HUDEP-2 (cell line): Measurements from ENCODE around the gene CDC42EP2.

Experiments
- DNase-seq, 76 experiments: peaks; one replicate each; lab custom pipeline; 2025; ENCODE audit not compliant: unreplicated experiment in 76 of 76; lab: John Stamatoyannopoulos, UW

The CDC42EP2 gene

DNA sequence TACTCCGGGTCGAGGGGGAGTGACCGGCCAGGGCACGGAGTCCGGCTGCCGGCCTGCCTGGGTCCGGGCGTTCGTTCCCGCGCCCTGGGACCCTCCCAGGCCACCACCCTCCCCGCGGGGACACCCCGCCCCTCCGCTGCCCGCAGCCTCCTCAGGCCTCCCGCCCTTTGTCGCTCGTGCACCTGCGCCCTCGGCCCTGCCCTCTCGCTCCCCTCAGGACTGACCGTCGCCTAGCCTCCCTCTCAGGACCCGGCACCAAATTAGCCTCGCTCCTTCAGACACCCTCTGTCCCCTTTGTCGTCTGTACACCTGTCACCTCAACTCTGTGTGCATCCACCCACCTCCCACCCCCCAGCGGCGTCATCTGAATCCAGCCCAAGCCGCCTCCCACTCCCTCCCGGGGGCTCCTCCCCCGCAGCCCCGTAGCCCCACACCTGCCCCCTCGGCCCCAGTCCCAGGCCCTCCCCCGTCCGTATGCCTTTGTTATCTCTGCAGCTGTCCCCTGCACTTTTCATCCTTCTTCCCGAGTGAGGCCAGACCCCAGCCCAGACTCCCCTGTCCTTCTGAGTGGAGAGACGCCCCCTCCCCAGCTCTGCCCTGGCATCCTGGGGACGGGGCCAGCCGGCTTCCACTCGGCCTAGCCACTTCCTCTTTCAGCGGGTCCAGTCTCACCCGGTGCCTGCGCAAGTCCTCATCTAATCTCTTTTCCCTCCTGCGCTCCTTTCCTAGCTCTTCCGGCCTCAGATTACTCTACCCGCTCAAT lies 40.5 kb downstream of the CDC42EP2 start:
- peak in 9 of 76 experiments; percentile 9 to 30 (median 22) for DNase-seq

DNA sequence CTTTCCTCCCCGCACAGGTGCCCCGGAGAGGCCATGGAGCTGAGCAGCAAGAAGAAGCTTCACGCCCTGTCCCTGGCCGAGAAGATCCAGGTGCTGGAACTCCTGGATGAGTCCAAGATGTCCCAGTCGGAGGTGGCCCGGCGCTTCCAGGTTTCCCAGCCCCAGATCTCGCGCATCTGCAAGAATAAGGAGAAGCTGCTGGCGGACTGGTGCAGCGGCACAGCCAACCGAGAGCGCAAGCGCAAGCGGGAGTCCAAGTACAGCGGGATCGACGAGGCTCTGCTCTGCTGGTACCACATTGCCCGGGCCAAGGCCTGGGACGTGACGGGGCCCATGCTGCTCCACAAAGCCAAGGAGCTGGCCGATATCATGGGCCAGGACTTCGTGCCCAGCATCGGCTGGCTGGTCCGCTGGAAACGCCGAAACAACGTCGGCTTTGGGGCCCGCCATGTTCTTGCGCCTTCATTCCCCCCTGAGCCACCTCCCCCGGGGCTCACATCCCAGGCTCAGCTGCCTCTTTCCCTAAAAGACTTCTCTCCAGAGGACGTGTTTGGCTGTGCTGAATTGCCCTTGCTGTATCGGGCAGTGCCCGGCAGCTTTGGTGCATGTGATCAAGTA lies 41.2 kb downstream of the CDC42EP2 start:
- no peak for DNase-seq

DNA sequence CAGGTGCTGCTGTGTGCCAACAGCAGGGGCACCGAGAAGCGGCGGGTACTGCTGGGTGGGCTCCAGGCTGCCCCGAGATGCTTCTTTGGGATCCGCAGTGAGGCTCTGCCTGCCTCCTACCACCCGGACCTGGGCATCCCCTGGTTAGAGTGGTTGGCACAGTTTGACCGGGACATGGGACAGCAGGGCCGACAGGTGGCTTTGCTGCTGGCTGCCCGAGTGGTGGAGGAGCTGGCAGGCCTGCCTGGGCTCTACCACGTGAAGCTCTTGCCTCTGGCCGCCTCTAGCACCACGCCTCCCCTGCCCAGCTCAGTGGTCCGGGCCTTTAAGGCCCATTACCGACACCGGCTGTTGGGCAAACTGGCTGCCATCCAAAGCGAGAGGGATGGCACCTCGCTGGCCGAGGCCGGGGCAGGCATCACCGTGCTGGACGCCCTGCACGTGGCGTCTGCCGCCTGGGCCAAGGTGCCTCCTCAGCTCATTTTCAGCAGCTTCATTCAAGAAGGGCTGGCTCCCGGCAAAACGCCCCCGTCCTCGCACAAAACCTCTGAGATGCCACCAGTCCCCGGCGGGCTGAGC lies 41.8 kb downstream of the CDC42EP2 start:
- no peak for DNase-seq

DNA sequence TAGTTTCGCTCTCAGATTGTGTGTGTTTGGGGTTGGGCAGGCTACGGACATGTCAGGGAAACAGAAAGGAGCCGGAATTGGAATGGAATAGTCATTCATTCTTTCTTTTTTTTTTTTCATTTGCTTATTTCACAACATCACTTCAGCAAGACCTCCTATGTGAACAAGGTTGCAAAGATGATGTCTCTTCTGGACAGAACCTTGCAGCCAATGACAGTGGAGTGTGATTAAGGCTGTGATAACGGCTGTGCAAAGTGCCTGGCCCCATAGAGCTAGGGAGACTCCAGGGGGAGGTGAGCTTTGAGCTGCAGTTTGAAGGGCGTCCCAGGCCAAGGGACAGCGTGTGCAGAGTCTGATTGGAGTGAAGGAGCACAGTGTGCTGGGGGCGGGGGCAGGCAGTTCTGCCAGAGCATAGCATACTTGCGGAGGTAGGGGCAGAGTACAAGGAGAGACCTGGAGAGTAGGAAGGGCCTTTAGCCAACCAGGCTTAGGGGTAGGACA lies 43.2 kb downstream of the CDC42EP2 start:
- DNase-seq = peak in 25 of 76 experiments; percentile 13 to 54 (median 33)

DNA sequence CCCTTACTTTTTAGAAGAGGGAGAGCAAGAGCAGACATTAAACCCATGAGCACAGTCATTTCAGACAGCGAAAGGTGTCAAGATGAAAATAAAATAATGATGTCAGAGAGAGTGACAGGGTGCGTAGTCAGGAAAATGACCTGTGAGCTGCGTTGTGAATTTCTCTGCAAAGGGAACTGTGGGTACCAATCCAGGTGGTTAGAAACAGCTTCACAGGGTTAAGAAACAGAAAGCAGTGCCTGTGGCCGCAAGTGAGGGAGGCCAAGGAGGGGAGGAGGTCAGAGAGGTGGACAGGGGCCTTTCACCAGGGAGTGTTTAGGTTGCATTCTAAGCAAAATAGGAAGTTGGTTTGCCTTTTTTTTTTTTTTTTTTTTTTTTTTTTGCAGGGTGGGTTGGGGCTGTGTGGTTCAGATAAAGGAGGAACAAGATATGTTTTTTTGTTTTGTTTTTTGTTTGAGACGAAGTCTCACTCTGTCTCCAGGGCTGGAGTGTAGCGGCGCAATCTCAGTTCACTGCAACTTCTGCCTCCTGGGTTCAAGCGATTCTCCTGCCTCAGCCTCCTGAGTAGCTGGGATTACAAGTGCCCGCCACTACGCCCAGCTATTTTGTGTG lies 47.8 kb downstream of the CDC42EP2 start:
- peak in 7 of 76 experiments; percentile 6 to 52 (median 19) for DNase-seq

DNA sequence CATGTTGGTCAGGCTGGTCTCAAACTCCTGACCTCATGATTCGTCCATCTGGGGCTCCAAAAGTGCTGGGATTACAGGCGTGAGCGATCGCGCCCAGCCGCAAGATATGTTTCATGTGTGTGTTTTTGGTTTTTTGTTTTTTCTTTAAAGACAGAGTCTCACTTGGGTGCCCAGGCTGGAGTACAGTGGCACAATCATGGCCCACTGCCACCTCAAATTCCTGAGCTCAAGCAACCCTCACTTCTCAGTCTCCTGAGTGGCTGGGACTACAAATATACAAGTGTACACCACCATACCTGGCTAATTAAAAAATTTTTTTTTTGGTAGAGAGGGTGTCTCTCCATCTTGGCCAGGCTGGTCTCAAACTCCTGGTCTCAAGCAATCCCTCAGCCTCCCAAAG lies 48.3 kb downstream of the CDC42EP2 start:
- no peak for DNase-seq

DNA sequence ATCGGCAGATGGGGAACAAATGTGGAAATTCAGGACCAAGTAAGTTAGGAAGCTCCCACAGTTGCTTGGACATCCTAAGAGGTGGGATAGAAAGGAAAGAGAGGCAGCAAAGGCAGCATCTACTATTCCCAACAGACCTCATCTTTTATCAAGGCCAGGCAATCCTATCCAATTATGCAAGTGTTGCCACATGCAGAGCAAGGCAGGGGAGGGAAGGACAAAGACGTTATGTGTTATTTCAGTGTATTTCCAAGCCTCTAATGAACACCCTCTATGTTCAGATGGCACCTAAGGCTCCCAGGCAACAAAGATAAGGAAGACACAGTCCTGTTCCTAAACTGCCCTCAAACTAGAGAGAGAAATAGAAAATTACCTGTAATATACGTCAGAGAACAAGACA lies 49.1 kb downstream of the CDC42EP2 start:
- DNase-seq = no peak

DNA sequence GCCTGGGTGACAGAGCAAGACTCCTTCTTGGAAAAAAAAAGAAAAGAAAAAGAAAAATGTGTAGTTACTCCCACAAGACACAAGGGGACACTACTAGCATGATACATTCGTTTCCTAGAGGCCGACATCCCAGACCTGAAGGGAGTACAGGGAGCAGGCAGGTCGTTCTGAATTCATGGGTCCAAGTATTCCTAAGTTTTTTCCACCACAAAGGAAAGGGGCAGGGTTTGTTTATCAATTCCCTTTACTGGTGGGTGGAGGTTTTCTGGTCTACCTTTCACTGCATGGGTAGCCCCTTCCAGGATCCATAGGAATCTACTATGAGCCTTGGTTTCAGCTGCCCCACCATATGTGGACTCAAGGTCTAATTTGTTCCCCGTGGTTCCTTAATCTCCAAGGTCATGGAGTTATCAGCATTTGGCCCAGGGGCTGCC lies 51.7 kb downstream of the CDC42EP2 start:
- peak in 42 of 76 experiments; percentile 7 to 75 (median 41) for DNase-seq

DNA sequence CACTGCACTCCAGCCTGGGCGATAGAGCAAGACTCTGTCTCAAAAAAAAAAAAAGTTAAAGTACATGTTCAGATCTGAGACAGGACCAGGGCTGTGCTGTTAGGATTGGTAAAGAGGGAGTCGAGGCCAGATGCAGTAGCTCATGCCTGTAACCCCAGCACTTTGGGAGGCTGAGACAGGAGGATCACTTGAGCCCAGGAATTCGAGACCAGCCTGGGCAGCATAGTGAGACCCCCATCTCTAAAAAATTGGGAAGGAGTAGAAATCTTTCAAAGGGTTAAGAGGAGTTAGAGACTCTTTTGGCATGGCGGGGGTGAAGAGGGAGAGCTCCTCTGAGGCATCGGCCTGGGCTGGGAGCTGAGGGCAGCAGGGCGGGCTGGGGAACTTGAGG lies 56.0 kb downstream of the CDC42EP2 start:
- DNase-seq = no peak
